Hepatic stellate cell (primary cell): Measurements from ENCODE around the gene SMURF1.

ENCODE experiments used
- DNase-seq: peaks from one replicate; pipeline ENCODE4 v3.0.0; 2011; ENCODE audit warnings: low spot score

The SMURF1 gene

GRCh38 chr7:99141841-99142726, 1.8 kb downstream of the SMURF1 start:
- peak; percentile 47 for DNase-seq

GRCh38 chr7:99141334-99141733, 2.6 kb downstream of the SMURF1 start:
- no peak for DNase-seq

GRCh38 chr7:99140813-99141212, 3.1 kb downstream of the SMURF1 start:
- no peak for DNase-seq

GRCh38 chr7:99139036-99139435, 4.9 kb downstream of the SMURF1 start:
- DNase-seq: no peak

GRCh38 chr7:99137411-99138180, 6.3 kb downstream of the SMURF1 start:
- DNase-seq: peak; percentile 64

- no peak for DNase-seq
These were observed 8.0 kb downstream of the SMURF1 start for GRCh38 chr7:99135938-99136337.

- no peak for DNase-seq
These were observed 9.9 kb downstream of the SMURF1 start for GRCh38 chr7:99133766-99134564.

- no peak for DNase-seq
These were observed 11.2 kb downstream of the SMURF1 start for GRCh38 chr7:99132595-99133321.

GRCh38 chr7:99131290-99131689, 12.6 kb downstream of the SMURF1 start:
- no peak for DNase-seq

GRCh38 chr7:99129536-99129935, 14.4 kb downstream of the SMURF1 start:
- DNase-seq: no peak

- no peak for DNase-seq
These were observed 14.9 kb downstream of the SMURF1 start for GRCh38 chr7:99129001-99129400.

GRCh38 chr7:99128076-99128950, 15.6 kb downstream of the SMURF1 start:
- DNase-seq: no peak

- no peak for DNase-seq
These were observed 16.3 kb downstream of the SMURF1 start for GRCh38 chr7:99127636-99128035.

- no peak for DNase-seq
These were observed 16.9 kb downstream of the SMURF1 start for GRCh38 chr7:99126921-99127553.

- no peak for DNase-seq
These were observed 18.4 kb downstream of the SMURF1 start for GRCh38 chr7:99125505-99125865.

- no peak for DNase-seq
These were observed 19.0 kb downstream of the SMURF1 start for GRCh38 chr7:99124751-99125504.

GRCh38 chr7:99124236-99124635, 19.7 kb downstream of the SMURF1 start:
- no peak for DNase-seq

GRCh38 chr7:99123571-99124033, 20.3 kb downstream of the SMURF1 start:
- DNase-seq: no peak

GRCh38 chr7:99122762-99123161, 21.1 kb downstream of the SMURF1 start:
- DNase-seq: no peak
